ENCODE results near the gene GNG10. TPM values are rescaled to one million over a fixed set of nuclear protein-coding genes. Genes with fewer than 3 reads are reported as not detected.

Gene GNG10
- total RNA-seq, 1 experiment from 2014 or later = 190 TPM

Other genes with a start within 250 kb of the GNG10 start
- 112 and 123 TPM in 2 replicates for gene ECPAS, start 177.2 kb upstream of the GNG10 start, total RNA-seq (2014; rRNA removed; shearing (Covaris generic))
- gene ZNF483, start 136.4 kb upstream of the GNG10 start, total RNA-seq (2014; rRNA removed; shearing (Covaris generic)) = 16.9 and 19.1 TPM in 2 replicates
- 92.3 and 93.5 TPM in 2 replicates for gene PTGR1, start 62.0 kb upstream of the GNG10 start, total RNA-seq (2014; rRNA removed; shearing (Covaris generic))
- 14.2 and 15.1 TPM in 2 replicates for gene DNAJC25, start 30.3 kb upstream of the GNG10 start, total RNA-seq (2014; rRNA removed; shearing (Covaris generic))
- gene SHOC1, start 133.3 kb downstream of the GNG10 start, total RNA-seq (2014; rRNA removed; shearing (Covaris generic)) = 0.58 and 0.85 TPM in 2 replicates
- gene UGCG, start 235.2 kb downstream of the GNG10 start, total RNA-seq (2014; rRNA removed; shearing (Covaris generic)) = 124 and 139 TPM in 2 replicates

Measured in SJCRH30 (cell line).